Body of pancreas (tissue), 4 donors: Measurements from ENCODE around the gene SEC24A.

Experiments
- POLR2A ChIP-seq, 3 donors: fragments of 450-650 bp; IDR thresholded peaks; one replicate each; pipeline ENCODE4 v1.6.1; 2016; ENCODE audit warnings: antibody characterized with exemption in 3 of 3, mild to moderate bottlenecking in 2 of 3
- TF ChIP-seq, protein P1 (sequence below), 7 experiments: fragments of 450-650 bp in 4 of 7; fragments of 200-600 bp in 3 of 7; sonication (generic) in 3 of 7; IDR thresholded peaks; one replicate each; pipeline ENCODE4 v1.5.1; 2016 to 2019; ENCODE audit warnings: antibody characterized with exemption in 7 of 7

DNA sequence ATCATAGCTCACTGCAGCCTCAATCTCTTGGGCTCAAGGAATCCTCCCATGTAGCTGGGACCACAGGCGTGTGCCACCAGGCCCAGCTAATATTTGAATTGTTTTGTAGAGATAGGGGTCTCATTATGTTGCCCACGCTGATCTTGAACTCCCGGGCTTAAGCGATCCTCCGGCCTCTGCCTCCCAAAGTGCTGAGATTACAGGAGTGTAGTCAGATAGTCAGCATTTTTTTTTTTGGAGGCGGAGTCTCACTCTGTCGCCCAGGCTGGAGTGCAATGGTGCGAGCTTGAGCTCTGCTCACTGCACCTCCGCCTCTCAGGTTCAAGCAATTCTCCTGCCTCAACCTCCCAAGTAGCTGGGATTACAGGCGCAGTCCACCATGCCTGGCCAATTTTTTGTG, 14.4 kb upstream of the SEC24A start:
- TF ChIP-seq, protein P1, sequence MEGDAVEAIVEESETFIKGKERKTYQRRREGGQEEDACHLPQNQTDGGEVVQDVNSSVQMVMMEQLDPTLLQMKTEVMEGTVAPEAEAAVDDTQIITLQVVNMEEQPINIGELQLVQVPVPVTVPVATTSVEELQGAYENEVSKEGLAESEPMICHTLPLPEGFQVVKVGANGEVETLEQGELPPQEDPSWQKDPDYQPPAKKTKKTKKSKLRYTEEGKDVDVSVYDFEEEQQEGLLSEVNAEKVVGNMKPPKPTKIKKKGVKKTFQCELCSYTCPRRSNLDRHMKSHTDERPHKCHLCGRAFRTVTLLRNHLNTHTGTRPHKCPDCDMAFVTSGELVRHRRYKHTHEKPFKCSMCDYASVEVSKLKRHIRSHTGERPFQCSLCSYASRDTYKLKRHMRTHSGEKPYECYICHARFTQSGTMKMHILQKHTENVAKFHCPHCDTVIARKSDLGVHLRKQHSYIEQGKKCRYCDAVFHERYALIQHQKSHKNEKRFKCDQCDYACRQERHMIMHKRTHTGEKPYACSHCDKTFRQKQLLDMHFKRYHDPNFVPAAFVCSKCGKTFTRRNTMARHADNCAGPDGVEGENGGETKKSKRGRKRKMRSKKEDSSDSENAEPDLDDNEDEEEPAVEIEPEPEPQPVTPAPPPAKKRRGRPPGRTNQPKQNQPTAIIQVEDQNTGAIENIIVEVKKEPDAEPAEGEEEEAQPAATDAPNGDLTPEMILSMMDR (IDR thresholded peaks at IDR 0.05) = no peak
- TF ChIP-seq POLR2A (IDR thresholded peaks at IDR 0.05) = no peak
